Left forelimb (tissue), 1 donor: Measurements from ENCODE around the gene NLGN1.

ENCODE experiments used
- DNase-seq: peaks from one replicate; pipeline ENCODE4 v3.0.0-alpha.2; 2018; ENCODE audit warnings: low spot score

The NLGN1 gene

GRCh38 chr3:174280186-174280585 lies 882.6 kb downstream of the NLGN1 start:
- DNase-seq = no peak

- DNase-seq = no peak
Observed at GRCh38 chr3:174285242-174285864, 887.8 kb downstream of the NLGN1 start.

- DNase-seq = no peak
Observed at GRCh38 chr3:174287705-174288104, 890.2 kb downstream of the NLGN1 start.

GRCh38 chr3:174294616-174295015 lies 897.1 kb downstream of the NLGN1 start:
- no peak for DNase-seq

GRCh38 chr3:174295306-174296092 lies 898.0 kb downstream of the NLGN1 start:
- DNase-seq = no peak

- DNase-seq = no peak
Observed at GRCh38 chr3:174302746-174303315, 905.3 kb downstream of the NLGN1 start.

- no peak for DNase-seq
Observed at GRCh38 chr3:174303907-174304560, 906.5 kb downstream of the NLGN1 start.

GRCh38 chr3:174308736-174309135 lies 911.2 kb downstream of the NLGN1 start:
- no peak for DNase-seq

- no peak for DNase-seq
Observed at GRCh38 chr3:174310475-174310983, 913.0 kb downstream of the NLGN1 start.

- no peak for DNase-seq
Observed at GRCh38 chr3:174315225-174315624, 917.7 kb downstream of the NLGN1 start.

GRCh38 chr3:174317005-174317404 lies 919.5 kb downstream of the NLGN1 start:
- no peak for DNase-seq

GRCh38 chr3:174318181-174318580 lies 920.6 kb downstream of the NLGN1 start:
- DNase-seq = no peak

- no peak for DNase-seq
Observed at GRCh38 chr3:174321548-174321947, 924.0 kb downstream of the NLGN1 start.

- no peak for DNase-seq
Observed at GRCh38 chr3:174322789-174323188, 925.2 kb downstream of the NLGN1 start.

GRCh38 chr3:174325171-174325570 lies 927.6 kb downstream of the NLGN1 start:
- no peak for DNase-seq

GRCh38 chr3:174325834-174326700 lies 928.5 kb downstream of the NLGN1 start:
- no peak for DNase-seq

- DNase-seq = no peak
Observed at GRCh38 chr3:174329321-174329720, 931.8 kb downstream of the NLGN1 start.

GRCh38 chr3:174330303-174330702 lies 932.8 kb downstream of the NLGN1 start:
- DNase-seq = no peak

- DNase-seq = no peak
Observed at GRCh38 chr3:174331095-174331800, 933.7 kb downstream of the NLGN1 start.

- DNase-seq = no peak
Observed at GRCh38 chr3:174332391-174332790, 934.8 kb downstream of the NLGN1 start.

- DNase-seq = no peak
Observed at GRCh38 chr3:174333640-174334039, 936.1 kb downstream of the NLGN1 start.
